GM18508 (cell line): Measurements from ENCODE around the gene C10orf90.
"Not testable (repeated sequence)": the region's sequence is repeated elsewhere in the genome, so short reads cannot be mapped to it uniquely, and the experiment has no call there.

Source experiments
- ATAC-seq: cut with Tn5 transposase; IDR thresholded peaks from one replicate; pipeline ENCODE4 v1.9.1; 2021; ENCODE audit warnings: moderate number of reproducible peaks; ENCODE audit not compliant: insufficient read depth, unreplicated experiment

C10orf90 gene

DNA sequence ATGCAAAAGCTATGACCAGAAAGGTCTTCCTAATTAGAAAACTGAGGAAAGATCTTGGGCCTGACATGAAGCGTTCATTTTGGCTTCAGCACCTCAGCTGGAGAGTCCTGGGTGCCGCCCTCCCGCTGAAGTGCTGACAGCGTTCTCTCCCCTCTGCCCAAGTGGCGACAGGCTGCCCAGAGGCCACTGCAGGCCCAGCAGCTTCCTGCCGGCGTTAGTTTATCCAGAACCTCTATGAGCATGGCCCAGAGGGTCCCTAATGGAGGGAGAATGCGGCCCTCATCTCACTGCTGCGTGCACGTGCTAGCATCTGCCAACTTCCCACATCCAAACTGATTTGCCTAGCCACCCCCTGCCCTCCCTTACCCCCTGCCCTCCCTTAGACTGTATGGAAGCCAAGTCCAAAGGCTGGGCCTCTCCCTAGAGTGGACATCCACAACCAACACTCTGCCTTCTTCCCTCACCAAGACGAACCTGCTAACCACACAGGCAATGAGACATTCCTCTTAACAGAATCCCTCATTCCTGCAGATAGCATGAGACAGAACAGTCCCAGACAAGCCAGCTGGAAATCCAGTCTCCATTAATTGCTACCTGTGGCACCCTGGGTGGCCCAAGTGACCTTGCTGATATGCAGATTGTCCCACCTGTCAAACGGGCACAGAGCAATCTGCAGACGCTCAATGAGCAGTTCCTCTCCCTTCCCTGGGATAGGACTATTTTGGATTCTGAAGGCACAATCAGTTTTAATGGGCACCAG lies 108.4 kb downstream of the C10orf90 start:
- ATAC-seq, result no peak

DNA sequence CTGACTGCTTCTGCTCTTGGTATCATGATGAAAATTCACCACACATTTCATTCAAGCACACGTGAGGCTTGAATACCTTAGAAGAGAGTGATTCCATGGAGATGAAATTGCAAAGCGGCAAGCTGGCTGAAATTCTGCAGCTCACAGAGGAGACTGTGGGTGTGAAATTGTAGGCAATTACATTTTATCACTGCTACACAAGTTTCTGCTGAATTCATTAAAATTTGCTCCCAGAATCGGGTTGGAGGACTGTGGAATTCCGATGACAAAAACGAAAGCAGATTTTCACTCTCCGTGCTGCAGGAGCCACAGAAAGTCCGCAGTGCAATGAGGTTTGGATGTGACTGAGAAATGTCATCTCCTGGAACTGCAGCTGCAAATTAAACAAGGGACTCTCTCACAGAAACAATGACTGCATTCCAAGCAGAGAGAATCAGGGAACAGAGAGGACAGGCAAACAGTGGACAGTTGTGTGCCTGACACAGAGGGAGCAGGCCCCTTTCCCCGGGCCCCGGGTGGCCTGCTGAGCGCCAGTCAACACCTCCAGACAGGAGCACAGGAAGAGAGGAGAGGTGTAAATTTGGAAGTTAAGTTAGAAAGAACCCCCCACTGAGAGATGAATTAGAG lies 109.1 kb downstream of the C10orf90 start:
- no peak for ATAC-seq

DNA sequence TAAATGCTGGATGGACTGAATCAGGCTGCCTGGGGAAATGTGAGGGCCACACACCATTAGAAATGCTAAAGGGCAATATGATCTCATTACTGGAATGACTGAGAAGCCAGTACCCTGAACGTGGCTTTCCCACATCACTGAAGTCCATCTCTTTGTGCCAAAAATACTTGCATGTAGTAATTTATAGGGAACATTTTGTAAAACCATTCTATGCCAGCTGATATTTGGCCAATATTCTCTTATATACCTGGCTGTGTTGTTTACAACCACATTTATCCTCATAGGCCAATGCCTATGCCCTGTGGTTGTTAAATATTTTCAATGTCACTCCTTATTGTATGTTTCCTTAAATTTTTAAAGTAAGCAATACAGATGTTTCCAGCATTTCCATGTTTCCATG lies 111.6 kb downstream of the C10orf90 start:
- ATAC-seq, result no peak

DNA sequence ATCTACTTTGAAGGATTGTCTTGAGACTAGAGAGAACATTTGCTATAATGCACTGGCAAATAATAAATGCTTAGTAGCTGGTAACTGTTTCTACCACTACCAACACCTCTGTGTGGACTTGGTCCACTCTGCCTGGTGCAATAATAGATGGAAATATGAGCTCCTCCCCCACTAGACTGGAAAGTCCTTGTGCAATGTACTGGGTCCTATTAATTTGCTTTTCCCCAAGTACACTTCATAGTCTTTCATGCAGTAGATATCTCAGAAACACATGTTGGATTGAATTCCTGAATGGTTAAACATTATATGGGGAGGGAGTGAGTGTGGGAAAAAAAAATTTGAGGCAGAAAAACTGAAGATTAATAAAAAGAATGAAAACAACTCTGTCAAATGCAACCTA lies 119.3 kb downstream of the C10orf90 start:
- ATAC-seq, result no peak

DNA sequence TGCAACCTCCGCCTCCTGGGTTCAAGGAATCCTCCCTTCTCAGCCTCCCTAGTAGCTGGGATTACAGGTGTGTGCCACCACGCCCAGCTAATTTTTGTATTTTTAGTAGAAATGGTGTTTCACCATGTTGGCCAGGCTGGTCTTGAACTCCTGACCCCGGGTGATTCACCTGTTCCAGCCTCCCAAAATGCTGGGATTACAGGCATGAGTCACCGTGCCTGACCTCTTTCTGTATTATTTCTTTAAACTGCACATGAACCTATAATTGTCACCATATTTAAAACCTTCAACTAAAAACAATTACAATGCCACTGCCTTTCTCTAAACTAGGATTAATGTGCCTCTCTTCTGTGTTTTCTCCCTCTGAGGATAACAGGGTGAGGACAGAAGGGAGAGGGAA lies 119.9 kb downstream of the C10orf90 start:
- not testable (repeated sequence) for ATAC-seq

DNA sequence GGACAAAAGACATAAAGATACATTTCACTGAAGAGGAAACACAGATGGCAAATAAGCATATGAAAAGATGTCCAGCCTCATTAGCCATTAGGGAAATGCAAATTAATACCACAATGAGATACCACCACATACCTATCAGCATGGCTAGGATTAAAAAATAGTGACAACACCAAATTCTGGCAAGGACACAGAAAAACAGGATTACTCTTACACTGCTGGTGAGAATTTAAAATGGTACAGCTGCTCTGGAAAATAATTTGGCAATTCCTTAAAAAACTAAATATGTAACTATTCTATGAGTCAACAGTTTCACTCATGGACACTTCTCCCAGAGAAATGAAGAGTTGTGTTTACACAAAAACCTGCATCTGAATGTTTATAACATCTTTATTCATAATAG lies 121.1 kb downstream of the C10orf90 start:
- no peak for ATAC-seq

DNA sequence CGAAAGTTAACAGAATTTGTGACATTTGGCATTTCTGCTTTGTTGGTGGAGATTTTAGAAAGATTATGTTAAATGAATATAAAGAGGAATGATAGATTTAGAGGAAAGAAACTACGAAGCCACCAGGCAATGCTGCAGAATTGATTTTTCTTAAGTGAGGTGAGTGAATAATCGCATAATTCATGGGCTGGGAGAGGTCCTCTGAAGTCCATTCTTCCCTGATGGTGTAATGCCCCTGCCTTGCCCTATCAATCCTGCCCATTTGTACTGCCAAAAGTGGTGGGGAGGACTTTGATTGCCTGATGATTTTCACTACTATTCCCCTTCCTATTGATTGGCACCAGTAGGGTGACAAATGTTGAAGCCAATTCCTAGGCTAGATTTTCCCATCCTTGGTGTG lies 125.9 kb downstream of the C10orf90 start:
- no peak for ATAC-seq

DNA sequence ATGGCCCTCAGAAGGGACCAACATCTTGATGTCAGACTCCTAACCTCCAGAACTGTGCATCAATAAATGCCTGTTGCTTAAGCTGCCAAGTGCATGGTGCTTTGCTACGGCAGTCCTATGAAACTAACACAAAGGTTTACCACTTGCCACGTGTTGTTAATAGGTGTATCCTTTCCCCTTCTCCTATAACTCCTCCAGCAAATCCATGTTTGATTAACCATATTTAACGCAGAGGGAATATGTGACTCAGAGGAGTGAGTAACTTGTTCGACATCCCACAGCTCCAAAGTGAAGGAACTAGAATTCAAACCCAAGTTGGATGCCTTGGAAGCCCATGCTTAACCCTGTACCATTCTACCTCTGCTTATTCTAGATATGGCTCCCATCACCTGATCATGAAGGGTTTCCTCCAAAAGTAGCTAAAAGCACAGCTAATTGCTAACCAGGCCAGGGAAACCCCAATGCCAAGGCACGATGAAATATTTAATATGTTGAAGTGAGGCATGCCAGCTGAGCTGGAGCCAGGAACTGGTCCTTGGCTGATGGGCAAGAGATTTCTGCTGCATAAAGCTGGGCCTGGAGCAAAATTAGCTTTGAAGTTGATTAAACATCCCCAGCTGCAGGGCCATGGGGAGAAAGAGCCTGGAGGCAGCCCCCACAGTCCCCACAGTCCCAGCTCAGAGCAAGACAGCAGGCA lies 131.9 kb downstream of the C10orf90 start:
- no peak for ATAC-seq

DNA sequence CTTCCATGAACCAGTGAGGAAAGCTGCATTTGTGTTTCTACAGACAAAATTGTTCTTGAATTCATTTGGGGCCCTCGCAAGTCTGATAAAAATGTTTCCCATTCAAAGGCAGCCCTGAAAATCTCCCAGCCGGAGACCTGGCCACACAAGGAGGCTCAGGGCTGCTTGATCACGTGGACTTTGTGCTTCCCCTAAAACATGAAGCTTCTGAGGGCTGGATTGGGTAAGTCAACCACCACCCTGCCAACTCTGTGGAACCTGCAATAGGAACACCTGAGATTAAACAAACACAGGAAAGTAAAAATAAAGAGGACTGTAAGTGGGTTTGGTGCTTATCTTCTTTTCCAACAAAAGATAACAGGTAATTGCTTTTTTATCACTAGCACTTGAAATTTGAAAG lies 133.8 kb downstream of the C10orf90 start:
- no peak for ATAC-seq

DNA sequence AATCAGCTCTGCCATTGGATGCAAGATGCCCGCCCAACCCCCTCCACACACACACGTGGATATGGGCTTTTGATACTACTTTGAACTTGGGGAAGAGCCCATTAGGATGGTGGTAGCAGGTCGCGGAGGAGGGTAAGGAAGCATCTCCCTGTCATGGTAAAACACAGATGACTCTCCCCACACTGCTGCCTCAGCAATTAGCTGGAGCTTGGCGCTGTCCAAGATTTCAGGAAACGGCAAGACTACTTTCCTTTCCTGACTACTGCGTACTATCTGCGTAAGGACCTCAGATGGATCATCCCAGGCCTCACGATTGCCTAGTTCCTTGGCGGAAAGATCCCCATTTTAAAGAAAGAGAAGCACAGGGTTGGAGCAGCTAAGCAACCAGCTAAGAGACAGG lies 134.3 kb downstream of the C10orf90 start:
- ATAC-seq, result no peak

DNA sequence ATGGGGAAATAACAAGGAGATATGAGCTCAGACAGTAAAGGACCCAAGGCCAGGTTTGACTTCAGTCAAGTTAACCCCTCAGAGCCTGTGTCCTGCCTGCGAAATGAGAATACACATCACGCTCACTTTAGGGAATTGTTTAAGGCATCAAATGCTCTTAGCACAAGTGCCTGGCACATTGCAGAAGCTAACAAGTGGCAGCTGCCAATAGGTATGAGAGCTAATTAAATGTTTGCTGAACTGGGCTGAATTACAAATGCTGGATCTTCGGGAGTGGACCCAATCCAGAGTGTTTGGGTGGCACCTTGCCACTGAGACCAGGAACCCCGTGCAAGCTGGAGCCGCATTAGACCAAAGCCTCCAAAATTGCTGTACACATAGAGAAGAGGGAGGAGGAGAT lies 136.8 kb downstream of the C10orf90 start:
- no peak for ATAC-seq

DNA sequence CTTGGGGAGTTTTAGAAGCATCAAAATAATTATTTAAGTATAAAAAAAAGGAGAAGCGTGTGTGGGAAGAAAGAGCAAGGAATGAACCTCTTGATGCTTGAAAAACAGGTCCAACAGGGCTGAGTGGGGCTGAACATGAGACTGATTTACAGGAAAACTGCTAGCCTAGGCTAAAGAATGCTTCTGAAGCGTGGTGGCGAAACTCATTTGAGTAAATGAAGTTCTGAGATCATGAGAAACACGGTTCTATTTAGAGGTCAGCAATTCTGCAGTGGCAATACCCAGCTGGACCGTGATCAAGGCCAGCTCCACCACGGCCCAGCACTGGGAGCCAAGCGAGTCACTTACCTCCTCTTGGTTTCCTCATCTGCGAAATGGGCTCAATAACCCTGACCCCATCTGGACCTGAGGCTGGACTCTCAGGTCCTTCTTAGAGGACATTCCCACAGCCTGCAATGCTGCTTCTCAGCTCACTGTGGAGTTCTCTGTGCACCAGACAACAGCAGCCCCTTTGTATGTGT lies 142.1 kb downstream of the C10orf90 start:
- no peak for ATAC-seq

DNA sequence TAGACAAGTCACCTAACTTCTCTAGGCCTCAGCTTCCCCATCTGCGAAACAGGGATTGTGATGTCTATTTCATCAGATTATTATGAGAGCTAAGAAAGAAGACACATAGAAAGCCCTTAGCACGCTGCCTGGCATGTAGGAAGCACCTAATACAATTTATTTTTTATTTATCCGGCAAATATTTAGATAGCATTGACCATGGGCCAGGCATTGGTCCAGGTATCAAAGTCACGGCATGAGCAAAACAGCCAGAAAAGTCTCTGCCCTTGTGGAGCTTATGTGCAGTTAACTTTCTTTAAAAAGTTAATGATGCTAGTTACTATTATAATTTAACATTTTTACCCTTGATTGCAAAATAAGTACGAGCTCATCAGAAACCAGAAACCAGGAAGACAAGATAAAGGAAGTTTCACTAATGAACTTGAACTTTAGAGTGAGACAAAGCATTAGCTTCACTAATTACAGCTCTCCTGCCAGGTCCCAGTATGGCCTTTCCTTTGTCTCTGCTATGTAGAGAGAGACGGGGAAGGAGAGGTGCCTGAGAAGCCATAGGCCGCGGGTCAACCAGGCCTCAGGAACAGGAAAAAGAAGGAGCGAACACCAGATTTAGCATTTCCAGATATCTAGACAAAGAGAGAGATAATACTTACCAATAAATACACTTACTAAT lies 142.7 kb downstream of the C10orf90 start:
- ATAC-seq, result no peak

DNA sequence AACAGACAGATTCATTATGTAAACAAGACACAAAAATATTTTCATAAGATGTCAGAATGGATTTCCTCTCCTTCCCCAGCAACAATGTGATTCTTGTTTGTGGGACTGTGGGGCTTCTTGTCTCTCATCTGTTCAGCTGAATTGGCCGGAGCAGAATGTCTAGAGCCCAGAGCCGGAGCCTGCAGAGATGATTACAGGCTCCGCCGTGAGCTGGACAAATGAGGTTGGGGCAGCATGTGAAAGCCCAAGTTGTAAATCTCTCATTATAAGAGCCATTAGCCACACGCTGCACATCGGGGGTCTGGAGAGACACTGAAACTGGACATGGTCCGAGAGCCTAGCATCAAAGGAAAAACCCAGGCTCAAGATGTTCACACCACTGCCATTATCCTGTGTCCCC lies 145.2 kb downstream of the C10orf90 start:
- no peak for ATAC-seq

DNA sequence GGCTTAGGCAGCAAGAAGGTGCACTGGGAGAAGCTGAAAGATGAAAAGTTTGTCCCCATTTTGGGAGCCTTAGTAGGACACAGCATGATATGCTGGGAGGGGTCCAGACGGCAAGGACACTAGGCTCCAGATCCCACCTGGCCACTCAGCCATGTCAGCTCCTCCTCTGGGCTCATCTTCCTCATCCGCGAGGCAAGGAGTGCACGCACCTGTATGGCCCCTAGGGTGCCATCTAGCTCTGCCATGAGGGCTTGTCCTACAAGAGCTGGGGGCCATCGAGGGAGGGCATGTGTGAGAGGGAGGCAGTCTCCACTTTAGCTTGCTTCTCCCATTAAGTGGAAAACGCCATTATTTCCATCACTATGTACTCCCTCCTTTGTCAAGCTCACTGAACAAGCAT lies 146.0 kb downstream of the C10orf90 start:
- ATAC-seq, result no peak

DNA sequence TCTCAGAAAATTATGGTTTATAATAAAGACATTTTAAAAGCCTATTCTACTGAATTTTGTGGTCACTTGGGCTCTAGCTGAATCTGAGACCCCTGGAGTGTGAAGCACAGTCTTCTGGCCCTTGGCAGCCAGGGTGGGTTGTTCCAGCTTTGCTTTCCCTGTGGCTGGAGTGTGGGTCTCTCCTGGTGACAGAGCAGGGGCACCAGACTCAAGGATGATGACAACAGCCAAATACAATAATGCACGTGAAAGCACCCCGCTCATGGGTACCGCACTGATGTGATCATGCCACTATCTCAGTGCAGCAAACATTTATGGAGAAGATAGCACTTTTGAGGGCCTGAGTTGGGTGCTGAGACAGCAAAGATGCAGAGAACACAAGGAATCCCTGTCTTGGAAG lies 147.4 kb downstream of the C10orf90 start:
- no peak for ATAC-seq

DNA sequence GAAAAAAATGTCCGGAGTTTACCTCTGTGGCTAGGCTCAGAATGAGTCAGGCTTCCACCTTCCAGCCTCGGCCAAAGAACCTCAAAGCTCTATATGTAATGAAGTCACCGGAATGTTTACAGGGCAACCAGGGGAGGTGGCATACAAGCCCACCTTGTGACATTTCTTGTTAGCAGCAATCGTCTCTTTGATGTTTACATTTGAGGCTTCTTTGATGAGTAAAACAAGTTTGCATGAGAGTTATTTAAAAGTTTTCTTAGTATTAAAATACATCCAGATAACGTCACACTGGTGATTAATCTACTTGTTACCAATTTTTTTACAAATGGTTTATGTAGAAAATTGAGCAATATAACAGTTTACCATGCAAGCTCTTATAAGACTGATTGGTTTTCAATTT lies 149.1 kb downstream of the C10orf90 start:
- ATAC-seq, result no peak

DNA sequence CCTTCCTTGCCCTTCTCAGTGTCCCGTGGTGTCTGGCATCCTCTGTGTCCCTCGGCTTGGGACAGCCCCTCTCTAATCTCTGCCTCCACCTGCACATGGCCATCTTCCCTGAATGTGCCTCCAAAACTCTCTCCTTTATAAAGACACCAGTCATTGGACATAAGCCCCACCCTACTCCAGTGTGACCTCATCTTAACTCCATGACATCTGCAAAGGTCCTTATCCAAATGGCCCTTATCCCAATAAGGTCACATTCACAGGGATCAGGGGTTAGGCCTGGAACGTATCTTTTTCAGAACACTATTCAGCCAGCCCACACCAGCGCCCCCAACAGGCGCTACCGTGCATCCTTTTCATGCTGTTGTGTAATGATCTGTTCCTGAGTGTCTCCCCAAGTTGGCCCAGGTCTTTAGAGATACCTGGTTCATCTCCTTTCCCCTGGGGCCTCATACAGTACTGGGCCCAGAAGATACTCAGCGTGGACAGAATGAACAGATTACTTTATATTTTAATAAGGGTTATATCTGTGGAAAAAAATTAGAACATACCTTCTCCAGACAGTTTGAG lies 149.7 kb downstream of the C10orf90 start:
- no peak for ATAC-seq

DNA sequence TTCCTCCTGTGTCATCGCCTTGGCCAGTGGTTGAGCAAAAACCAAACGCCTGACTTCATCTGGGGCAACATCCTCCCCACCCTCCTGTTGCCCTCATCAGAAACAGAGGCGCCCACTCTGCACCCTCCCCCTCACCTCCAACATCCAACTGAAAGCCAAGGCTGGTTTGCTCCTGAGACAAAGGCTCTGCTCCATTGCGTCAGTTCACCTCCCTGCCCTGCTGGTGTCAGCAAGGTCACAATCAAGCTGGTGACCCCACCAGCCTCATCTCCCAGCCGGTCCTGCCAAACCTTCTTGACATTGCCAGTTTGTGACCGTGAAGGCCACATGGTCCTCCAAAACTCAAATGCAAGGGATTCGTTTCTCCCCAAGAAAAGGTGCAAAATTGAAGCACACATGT lies 150.5 kb downstream of the C10orf90 start:
- ATAC-seq, result no peak

DNA sequence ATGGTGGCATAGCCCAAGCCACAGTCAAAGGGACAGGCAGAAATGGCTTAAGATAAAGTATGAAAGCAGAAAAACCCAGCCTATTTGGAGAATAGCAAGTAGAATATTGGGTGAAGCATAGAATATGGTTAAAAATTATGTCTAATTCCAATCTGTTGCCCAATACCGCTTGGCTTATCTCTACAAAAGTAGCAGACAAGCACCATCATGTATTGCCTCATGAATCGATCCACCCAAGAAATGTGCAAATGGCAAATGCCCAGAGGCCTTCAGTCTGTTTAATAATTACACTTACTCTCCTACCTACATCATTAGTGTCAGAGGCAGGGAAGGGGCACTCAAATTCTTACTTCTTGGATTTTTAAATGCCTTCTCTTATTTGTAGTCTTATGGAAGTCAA lies 151.3 kb downstream of the C10orf90 start:
- ATAC-seq, result no peak
